Keratinocyte (primary cell): ENCODE measurements around the gene SPATS2.

Experiments used
- CTCF ChIP-seq, 3 experiments: IDR thresholded peaks in 1 of 3; conservative IDR thresholded peaks in 1 of 3; optimal IDR thresholded peaks in 1 of 3; 2 replicates in 2 of 3; 3 replicates in 1 of 3; pipeline versions ENCODE3 to v1.5.1; 2011; ENCODE audit warnings: low read length in 3 of 3, mild to moderate bottlenecking in 3 of 3, moderate library complexity in 2 of 3, control low read depth in 1 of 3, inconsistent platforms in 1 of 3; ENCODE audit not compliant: insufficient read depth in 2 of 3; ENCODE audit errors: extremely low read depth in 1 of 3
- EZH2 ChIP-seq: IDR thresholded peaks from one replicate; pipeline ENCODE4 v1.6.1; 2012; ENCODE audit warnings: inconsistent platforms, mild to moderate bottlenecking, low read length, moderate library complexity

GRCh38 chr12:49400304-49400703 lies 33.0 kb downstream of the SPATS2 start:
- TF ChIP-seq CTCF (optimal IDR thresholded peaks at IDR 0.05 in 1 of 3, IDR thresholded peaks at IDR 0.05 in 1 of 3, conservative IDR thresholded peaks at IDR 0.05 in 1 of 3; ENCODE audit: extremely low read depth in 1 of 3, insufficient read depth in 2 of 3, low read length in 3 of 3) (no peak), EZH2 (no peak)
